ENCODE measurements around the gene ITGAL. TPM values are rescaled to one million over a fixed set of nuclear protein-coding genes. Genes with fewer than 3 reads are reported as not detected.
A peak's percentile ranks its signal among the peaks of the same experiment; 100 is the strongest.

The ITGAL gene
- total and polyA plus RNA-seq, 2 of the 8 experiments (the other 6 are each of a cell fraction or from before 2014, with no cell fraction given), result not detected

GRCh38 chr16:30428055-30428454 lies 44.5 kb upstream of the ITGAL start:
- 93% methylated on average over 4 of the region's 4 CpGs; no CpG with 5 or more reads in 1 of the 2 experiments for WGBS, 2 experiments (ENCODE audit: extremely low coverage in 1 of 2, insufficient coverage in 1 of 2, insufficient read length in 1 of 2, insufficient replicate concordance in 2 of 2, low coverage in 1 of 2, low lambda C conversion rate in 2 of 2, missing lambda C conversion rate in 1 of 2)
- FAIRE-seq, result no peak

More at GRCh38 chr16:30428055-30428454, 44.5 kb upstream of the ITGAL start:
- Histone ChIP-seq H3K27me3 (replicated peaks in 1 of 4; ENCODE audit: control insufficient read depth in 3 of 4, extremely low read depth in 1 of 4, insufficient read depth in 3 of 4, low read length in 3 of 4) (no peaks in the 10 kb centered on the region), H2BK15ac (ENCODE audit: low read length) (no peak overlapping the region), H2AFZ (ENCODE audit: low read length) (no peak overlapping the region), H3K18ac (ENCODE audit: extremely low read depth, low read length) (no peak overlapping the region), H4K20me1 (replicated peaks in 1 of 2; ENCODE audit: control insufficient read depth in 1 of 2, insufficient read depth in 2 of 2, low read length in 2 of 2) (peaks cover 2 to 6% of the 10 kb centered on the region in 2 experiments), H3K9ac (replicated peaks in 1 of 4; ENCODE audit: extremely low read depth in 1 of 4, low read depth in 3 of 4, low read length in 3 of 4) (no peak overlapping the region), H3K79me1 (ENCODE audit: low read depth, low read length) (peaks cover 3% of the 10 kb centered on the region; the same call in 1 of the 2 replicates), H3K4me1 (replicated peaks in 1 of 4; ENCODE audit: control insufficient read depth in 3 of 4, insufficient read depth in 4 of 4, low read length in 3 of 4) (peaks cover 0 to 6% (median 4%) of the 10 kb centered on the region in 4 experiments; a peak in 4 of 7 replicates), H4K5ac (ENCODE audit: insufficient read length, low read depth, low read length) (no peak overlapping the region), H4K8ac (ENCODE audit: extremely low read depth, insufficient read depth, low read length) (no peak overlapping the region), H3K4ac (replicated peaks; ENCODE audit: insufficient read length, low read depth, low read length) (peak overlapping the region; percentile 32), H3K36me3 (ENCODE audit: control insufficient read depth in 2 of 4, insufficient read depth in 4 of 4, low read length in 3 of 4) (peaks cover 12 to 29% (median 20%) of the 10 kb centered on the region in 4 experiments; a peak in 7 of 8 replicates), H3K27ac (ENCODE audit: low read depth, low read length) (no peak overlapping the region; the same call in 1 of the 2 replicates), H2AK5ac (ENCODE audit: low read depth, low read length) (0 out of 2 replicates have a peak overlapping the region, but pooled peaks have one; percentile 28), H2BK20ac (ENCODE audit: low read length) (no peak overlapping the region), H3K79me2 (ENCODE audit: control insufficient read depth in 1 of 2, insufficient read depth in 2 of 2, low read length in 2 of 2) (peaks cover 0 to 23% of the 10 kb centered on the region in 2 experiments; a peak in 2 of 4 replicates), H2BK12ac (ENCODE audit: low read depth, low read length) (no peak overlapping the region), H3K9me3 (ENCODE audit: insufficient read depth in 2 of 2, low read depth in 1 of 2, low read length in 1 of 2) (no peaks in the 10 kb centered on the region), H4K91ac (replicated peaks; ENCODE audit: insufficient read length, low read length) (no peak overlapping the region), H3K56ac (replicated peaks; ENCODE audit: insufficient read length, low read depth, low read length) (no peak overlapping the region), H2BK120ac (replicated peaks; ENCODE audit: low read depth, low read length) (no peak overlapping the region), H3K23me2 (ENCODE audit: low read depth, low read length) (peaks cover 7% of the 10 kb centered on the region; the same call in 1 of the 2 replicates), H3K23ac (ENCODE audit: insufficient read length) (no peak overlapping the region), H3K4me3 (ENCODE audit: extremely low read depth in 1 of 4, insufficient read depth in 2 of 4, low read depth in 3 of 4, low read length in 4 of 4) (no peak overlapping the region), H3K4me2 (ENCODE audit: insufficient read depth in 1 of 2, low read depth in 2 of 2, low read length in 2 of 2) (no peak overlapping the region; a peak in 1 of 4 replicates), H3K14ac (ENCODE audit: insufficient read length) (no peak overlapping the region), H2BK5ac (ENCODE audit: low read depth, low read length) (no peak overlapping the region)
- DNase-seq (ENCODE audit: low read depth in 1 of 2, low spot score in 2 of 2), result no peak
- ChIA-PET CTCF (ENCODE audit: partially characterized antibody) (interaction anchor here (1.1 kb wide), 1 partner anchor 187 kb away, joined by 3 read pairs; no protein-coding TSS in a partner anchor), POLR2A (ENCODE audit: partially characterized antibody) (interaction anchor here (1.3 kb wide), 1 partner anchor 138 kb away, joined by 3 read pairs; no protein-coding TSS in a partner anchor)
- TF ChIP-seq CHD2 (IDR thresholded peaks at IDR 0.05; ENCODE audit: low read length) (no peak), BRCA1 (IDR thresholded peaks at IDR 0.05; ENCODE audit: low read depth, low read length) (no peak), POLR2AphosphoS5 (IDR thresholded peaks at IDR 0.05; ENCODE audit: low read depth, low read length) (no peak), KDM4A (IDR thresholded peaks at IDR 0.05; ENCODE audit: low read depth, low read length, severe bottlenecking) (no peak), BCL11A (IDR thresholded peaks at IDR 0.05; ENCODE audit: low read depth in 2 of 2, low read length in 2 of 2) (no peak), CBX8 (IDR thresholded peaks at IDR 0.05; ENCODE audit: borderline replicate concordance, low read depth, low read length) (no peak), JUN (IDR thresholded peaks at IDR 0.05; ENCODE audit: low read depth, low read length) (no peak), CREB1 (IDR thresholded peaks at IDR 0.05) (no peak), SP4 (IDR thresholded peaks at IDR 0.05; ENCODE audit: low read length) (no peak), BACH1 (IDR thresholded peaks at IDR 0.05; ENCODE audit: low read length) (no peak), NRF1 (IDR thresholded peaks at IDR 0.05; ENCODE audit: low read depth, low read length) (no peak), TAF1 (IDR thresholded peaks at IDR 0.05; ENCODE audit: low read depth, low read length) (no peak), RXRA (IDR thresholded peaks at IDR 0.05; ENCODE audit: insufficient read depth, low read depth, low read length) (no peak)
